Measurements from ENCODE around the gene PGLYRP1.
A peak's percentile ranks its signal among the peaks of the same experiment; 100 is the strongest.

The PGLYRP1 gene

DNA sequence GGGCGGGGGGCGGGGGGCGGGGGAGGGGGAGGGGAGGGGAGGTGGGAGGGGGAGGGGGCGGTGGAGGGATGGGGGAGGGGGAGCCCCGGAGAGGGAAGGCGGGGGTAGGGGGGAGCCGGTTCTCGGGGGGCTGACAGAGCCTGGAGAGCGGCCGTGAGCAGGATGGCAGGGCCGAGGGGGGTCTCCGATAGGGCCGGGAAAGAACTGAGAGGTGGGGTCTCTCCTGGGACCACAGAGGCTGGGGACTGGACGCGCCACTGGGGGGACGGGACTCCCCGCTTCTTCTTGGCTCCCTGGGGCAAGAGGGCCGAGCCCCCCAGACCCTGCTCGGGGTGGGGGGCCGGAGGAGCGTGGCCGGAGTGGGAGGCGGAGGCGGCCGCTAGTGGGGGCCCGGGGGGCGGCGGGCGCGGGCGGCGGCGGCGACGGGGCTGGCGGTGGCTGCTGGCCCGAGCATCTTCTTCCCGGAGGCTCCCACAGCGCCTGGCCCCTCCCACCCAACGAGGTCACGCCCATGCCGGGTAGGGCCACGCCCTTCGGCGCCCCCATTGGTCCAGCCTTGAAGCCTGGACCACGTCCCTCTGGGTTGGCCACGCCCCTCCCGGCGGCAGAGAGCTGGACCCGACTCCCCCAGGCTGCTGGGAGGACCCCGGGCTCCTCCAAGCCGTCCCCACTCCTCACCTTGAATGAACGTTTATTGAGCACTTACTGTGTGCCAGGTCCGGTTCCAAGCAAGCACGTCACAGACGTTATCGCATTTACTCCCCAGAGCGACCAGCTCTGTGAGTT, 49.1 kb downstream of the PGLYRP1 start, which contains the start of gene NOVA2:
Gene NOVA2 (minus strand): TSS at position 313 of the 786 bp plus-strand sequence. CDS start 514 bp downstream, outside the sequence.
- FAIRE-seq (no peak), DNase-seq (ENCODE audit: insufficient read length, low spot score) (peak; percentile 96)
- TF ChIP-seq, protein P1, sequence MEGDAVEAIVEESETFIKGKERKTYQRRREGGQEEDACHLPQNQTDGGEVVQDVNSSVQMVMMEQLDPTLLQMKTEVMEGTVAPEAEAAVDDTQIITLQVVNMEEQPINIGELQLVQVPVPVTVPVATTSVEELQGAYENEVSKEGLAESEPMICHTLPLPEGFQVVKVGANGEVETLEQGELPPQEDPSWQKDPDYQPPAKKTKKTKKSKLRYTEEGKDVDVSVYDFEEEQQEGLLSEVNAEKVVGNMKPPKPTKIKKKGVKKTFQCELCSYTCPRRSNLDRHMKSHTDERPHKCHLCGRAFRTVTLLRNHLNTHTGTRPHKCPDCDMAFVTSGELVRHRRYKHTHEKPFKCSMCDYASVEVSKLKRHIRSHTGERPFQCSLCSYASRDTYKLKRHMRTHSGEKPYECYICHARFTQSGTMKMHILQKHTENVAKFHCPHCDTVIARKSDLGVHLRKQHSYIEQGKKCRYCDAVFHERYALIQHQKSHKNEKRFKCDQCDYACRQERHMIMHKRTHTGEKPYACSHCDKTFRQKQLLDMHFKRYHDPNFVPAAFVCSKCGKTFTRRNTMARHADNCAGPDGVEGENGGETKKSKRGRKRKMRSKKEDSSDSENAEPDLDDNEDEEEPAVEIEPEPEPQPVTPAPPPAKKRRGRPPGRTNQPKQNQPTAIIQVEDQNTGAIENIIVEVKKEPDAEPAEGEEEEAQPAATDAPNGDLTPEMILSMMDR (IDR thresholded peaks at IDR 0.05; ENCODE audit: insufficient read depth, missing control alignments), result no peak

DNA sequence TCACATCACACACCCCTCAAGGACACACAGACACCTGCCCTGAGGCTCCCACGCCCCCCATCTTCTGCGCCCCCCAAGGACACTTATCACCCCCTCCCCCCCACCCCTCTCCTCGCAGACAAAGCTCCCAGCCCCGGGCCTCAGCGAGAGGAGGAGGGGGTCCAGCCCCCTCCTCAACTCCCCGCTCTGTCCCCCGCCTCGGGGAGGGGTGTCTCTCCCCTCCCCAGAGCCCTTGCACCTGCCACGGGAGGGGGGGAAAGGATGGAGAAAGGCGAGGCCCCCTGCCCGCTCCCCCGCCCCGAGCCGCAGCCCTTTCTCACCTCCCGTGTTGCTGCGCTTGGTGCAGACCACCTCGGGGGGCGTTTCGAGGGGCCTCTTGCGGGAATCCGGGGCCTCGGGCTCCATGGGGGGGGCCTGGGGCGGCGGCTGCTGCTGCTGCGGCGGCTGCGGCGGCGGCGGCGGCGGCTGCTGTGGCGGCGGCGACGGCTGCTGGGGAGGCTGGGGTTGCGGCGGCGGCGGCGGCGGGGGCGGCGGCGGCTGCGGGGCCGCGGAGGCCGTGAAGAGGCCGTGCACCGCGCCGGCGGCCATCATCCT, 49.8 kb downstream of the PGLYRP1 start:
- no peak for FAIRE-seq
- DNase-seq (ENCODE audit: insufficient read length, low spot score), result no peak
- TF ChIP-seq, protein P1 (IDR thresholded peaks at IDR 0.05; ENCODE audit: insufficient read depth, missing control alignments), result no peak

DNA sequence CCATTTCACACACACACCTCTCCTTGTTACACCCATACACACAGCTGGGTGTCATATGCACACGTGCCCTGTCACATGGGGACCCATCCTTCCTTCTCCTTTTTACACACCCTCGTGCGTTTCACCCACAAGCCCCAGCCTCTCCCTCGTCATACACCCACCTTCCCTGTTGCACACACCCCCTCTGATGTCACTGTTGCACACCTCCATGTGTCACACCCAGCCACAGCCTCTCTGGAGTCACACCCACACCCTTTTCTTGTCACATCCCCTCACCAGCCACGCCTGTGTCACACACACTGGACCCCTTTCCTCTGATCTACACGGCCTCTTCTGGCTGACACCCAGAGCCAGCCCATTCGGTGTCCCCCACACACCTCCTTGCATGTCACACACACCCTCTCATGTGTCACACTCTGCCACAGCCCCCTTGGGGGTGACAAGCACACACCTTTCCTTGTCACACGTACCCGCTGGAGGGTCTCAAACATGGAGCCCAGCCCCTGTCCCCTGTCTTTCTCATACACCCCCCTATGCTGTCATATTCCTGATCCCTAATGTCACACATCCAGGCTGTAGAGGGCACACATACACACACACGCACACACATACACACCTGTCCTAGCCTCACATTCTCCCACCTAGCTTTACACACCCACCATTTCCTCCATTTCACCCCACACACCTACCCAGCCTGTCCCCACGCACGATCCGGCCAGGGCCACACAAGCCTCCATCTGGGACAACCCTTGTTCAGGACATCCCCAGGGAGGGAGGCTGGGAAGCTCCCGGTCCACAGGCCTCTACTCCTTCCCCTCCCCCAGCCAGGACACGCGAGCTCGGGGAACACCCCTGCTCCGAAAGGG, 50.5 kb downstream of the PGLYRP1 start:
- TF ChIP-seq, protein P1 (IDR thresholded peaks at IDR 0.05; ENCODE audit: insufficient read depth, missing control alignments), result no peak
- no peak for DNase-seq (ENCODE audit: insufficient read length, low spot score)
- no peak for FAIRE-seq

DNA sequence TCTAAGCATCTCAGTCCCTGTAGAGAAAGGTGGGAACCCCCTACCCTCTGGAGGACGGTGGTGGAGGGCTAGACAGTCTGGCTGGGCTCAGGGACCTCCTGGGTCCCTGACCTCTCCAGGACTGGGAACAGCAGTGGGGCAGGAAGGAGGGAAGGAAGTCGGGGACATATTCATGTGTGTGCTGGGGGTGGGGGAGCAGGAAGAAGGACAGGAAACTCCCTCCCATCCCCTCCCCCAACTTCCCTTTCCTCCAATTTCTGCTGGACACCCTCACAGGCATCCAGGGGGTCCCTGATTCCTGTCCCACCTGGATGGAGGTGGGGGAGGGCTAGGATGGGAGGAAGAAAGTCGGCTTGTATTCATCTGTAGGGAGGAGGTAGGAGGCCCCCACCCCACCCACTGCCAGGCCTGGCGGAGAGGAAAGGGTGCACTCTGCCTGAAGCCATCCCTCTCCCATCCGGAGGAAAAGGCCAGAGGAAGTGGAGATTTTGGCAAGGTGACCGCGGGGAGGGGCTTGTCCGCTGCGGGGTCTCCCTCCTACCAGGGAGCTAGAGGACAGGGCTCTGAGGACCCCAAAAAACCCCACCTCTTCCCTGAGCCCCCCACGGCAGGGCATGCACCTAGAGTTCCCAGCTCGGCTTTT, 51.5 kb downstream of the PGLYRP1 start:
- DNase-seq (ENCODE audit: insufficient read length, low spot score) (no peak), FAIRE-seq (no peak)
- TF ChIP-seq, protein P1 (IDR thresholded peaks at IDR 0.05; ENCODE audit: insufficient read depth, missing control alignments), result no peak

DNA sequence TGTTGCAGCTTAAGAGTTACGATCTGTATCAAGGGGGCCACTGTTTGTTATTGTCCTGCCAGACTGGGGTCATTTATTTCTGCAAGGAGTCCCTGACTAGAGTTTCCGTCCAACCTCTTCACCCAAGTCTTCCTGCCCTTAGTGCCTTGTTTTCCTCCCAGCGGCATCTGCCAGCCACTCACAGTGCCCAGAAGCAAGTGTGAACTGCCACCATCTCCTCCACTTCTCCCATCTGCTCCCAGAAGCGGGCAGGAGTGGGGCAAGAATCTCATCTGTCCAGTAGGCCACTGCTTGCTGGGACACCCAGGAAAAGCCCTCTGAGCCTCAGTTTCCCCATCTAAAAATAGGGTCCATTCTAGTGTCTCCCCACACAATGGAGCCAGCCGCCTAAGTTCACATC, 53.2 kb downstream of the PGLYRP1 start:
- FAIRE-seq (no peak), DNase-seq (ENCODE audit: insufficient read length, low spot score) (no peak)
- TF ChIP-seq, protein P1 (IDR thresholded peaks at IDR 0.05; ENCODE audit: insufficient read depth, missing control alignments), result no peak
